Parathyroid adenoma (tissue), 2 donors: Measurements from ENCODE around the gene PTPRT.

Experiments used
- H2AFZ ChIP-seq: fragments of 300-600 bp; sonication (generic); one replicate; pipeline ENCODE4 v1.7.0; 2017; ENCODE audit warnings: antibody characterized with exemption, mild to moderate bottlenecking
- H3K27ac ChIP-seq: fragments of 300-600 bp; sonication (generic); one replicate; pipeline ENCODE4 v1.7.0; 2017
- H3K27me3 ChIP-seq: fragments of 300-600 bp; sonication (generic); one replicate; pipeline ENCODE4 v1.7.0; 2017; ENCODE audit warnings: low read length; ENCODE audit not compliant: control insufficient read depth, insufficient read depth
- H3K36me3 ChIP-seq: fragments of 300-600 bp; sonication (generic); one replicate; pipeline ENCODE4 v1.7.0; 2017; ENCODE audit warnings: low read length; ENCODE audit not compliant: control insufficient read depth, insufficient read depth
- H3K4me1 ChIP-seq: fragments of 300-600 bp; sonication (generic); one replicate; pipeline ENCODE4 v1.7.0; 2017; ENCODE audit warnings: control low read depth
- H3K4me2 ChIP-seq: fragments of 300-600 bp; sonication (generic); one replicate; pipeline ENCODE4 v1.7.0; 2017; ENCODE audit warnings: low read length
- H3K4me3 ChIP-seq: fragments of 300-600 bp; sonication (generic); one replicate; pipeline ENCODE4 v1.7.0; 2017; ENCODE audit warnings: low read depth, low read length
- H3K79me2 ChIP-seq: fragments of 300-600 bp; sonication (generic); one replicate; pipeline ENCODE4 v1.7.0; 2017; ENCODE audit warnings: control low read depth
- H3K9ac ChIP-seq: fragments of 300-600 bp; sonication (generic); one replicate; pipeline ENCODE4 v1.7.0; 2017; ENCODE audit warnings: mild to moderate bottlenecking
- H3K9me3 ChIP-seq: fragments of 300-600 bp; sonication (generic); one replicate; pipeline ENCODE4 v1.7.0; 2017; ENCODE audit warnings: low read length; ENCODE audit not compliant: control insufficient read depth
- CTCF ChIP-seq: fragments of 300-600 bp; sonication (generic); IDR thresholded peaks from one replicate; pipeline ENCODE4 v1.7.0; 2017; ENCODE audit warnings: antibody characterized with exemption, mild to moderate bottlenecking
- donor health status: primary hyperparathyroidism.

The PTPRT gene

GRCh38 chr20:42714298-42715141, 475.2 kb downstream of the PTPRT start:
- no peak overlapping the region for H3K4me3 ChIP-seq
- TF ChIP-seq CTCF, result no peak
- no peak overlapping the region for H3K4me2 ChIP-seq
- peaks cover 2% of the 10 kb centered on the region for H3K79me2 ChIP-seq
- no peak overlapping the region for H3K27ac ChIP-seq
- no peaks in the 10 kb centered on the region for H3K9me3 ChIP-seq
- no peak overlapping the region for H2AFZ ChIP-seq
- H3K36me3 ChIP-seq, result no peaks in the 10 kb centered on the region
- H3K27me3 ChIP-seq, result no peaks in the 10 kb centered on the region
- no peak overlapping the region for H3K9ac ChIP-seq
- no peaks in the 10 kb centered on the region for H3K4me1 ChIP-seq

- no peak overlapping the region for H2AFZ ChIP-seq
- H3K79me2 ChIP-seq, result peaks cover 2% of the 10 kb centered on the region
- H3K4me1 ChIP-seq, result peaks cover 4% of the 10 kb centered on the region
- H3K4me3 ChIP-seq, result no peak overlapping the region
- no peak overlapping the region for H3K9ac ChIP-seq
- H3K4me2 ChIP-seq, result no peak overlapping the region
- H3K27ac ChIP-seq, result no peak overlapping the region
- no peaks in the 10 kb centered on the region for H3K27me3 ChIP-seq
- no peak for TF ChIP-seq CTCF
- H3K9me3 ChIP-seq, result no peaks in the 10 kb centered on the region
- H3K36me3 ChIP-seq, result no peaks in the 10 kb centered on the region
These were observed 481.4 kb downstream of the PTPRT start for GRCh38 chr20:42708266-42708665.

- Histone ChIP-seq H3K4me2 (no peak overlapping the region), H3K4me1 (peaks cover 4% of the 10 kb centered on the region), H3K9me3 (no peaks in the 10 kb centered on the region), H3K4me3 (no peak overlapping the region), H3K27me3 (no peaks in the 10 kb centered on the region), H3K27ac (no peak overlapping the region), H2AFZ (no peak overlapping the region), H3K9ac (no peak overlapping the region), H3K36me3 (no peaks in the 10 kb centered on the region), H3K79me2 (peaks cover 2% of the 10 kb centered on the region)
- no peak for TF ChIP-seq CTCF
These were observed 482.9 kb downstream of the PTPRT start for GRCh38 chr20:42706759-42707158.

- Histone ChIP-seq H3K79me2 (no peaks in the 10 kb centered on the region), H3K36me3 (no peaks in the 10 kb centered on the region), H3K27ac (no peak overlapping the region)
These were observed 484.2 kb downstream of the PTPRT start for GRCh38 chr20:42705550-42705949.

More at GRCh38 chr20:42705550-42705949, 484.2 kb downstream of the PTPRT start:
- Histone ChIP-seq H3K4me2 (no peak overlapping the region), H3K27me3 (no peaks in the 10 kb centered on the region), H2AFZ (no peak overlapping the region), H3K4me1 (peaks cover 4% of the 10 kb centered on the region), H3K9me3 (no peaks in the 10 kb centered on the region), H3K9ac (no peak overlapping the region), H3K4me3 (no peak overlapping the region)
- no peak for TF ChIP-seq CTCF
